HG03565 (cell line): ENCODE measurements around the gene GRM5.
"Not testable (repeated sequence)": the region's sequence is repeated elsewhere in the genome, so short reads cannot be mapped to it uniquely, and the experiment has no call there.

Source experiments
- ATAC-seq: cut with Tn5 transposase; IDR thresholded peaks from one replicate; pipeline ENCODE4 v1.9.1; 2021; ENCODE audit warnings: mild to moderate bottlenecking, moderate library complexity; ENCODE audit not compliant: unreplicated experiment

The GRM5 gene

DNA sequence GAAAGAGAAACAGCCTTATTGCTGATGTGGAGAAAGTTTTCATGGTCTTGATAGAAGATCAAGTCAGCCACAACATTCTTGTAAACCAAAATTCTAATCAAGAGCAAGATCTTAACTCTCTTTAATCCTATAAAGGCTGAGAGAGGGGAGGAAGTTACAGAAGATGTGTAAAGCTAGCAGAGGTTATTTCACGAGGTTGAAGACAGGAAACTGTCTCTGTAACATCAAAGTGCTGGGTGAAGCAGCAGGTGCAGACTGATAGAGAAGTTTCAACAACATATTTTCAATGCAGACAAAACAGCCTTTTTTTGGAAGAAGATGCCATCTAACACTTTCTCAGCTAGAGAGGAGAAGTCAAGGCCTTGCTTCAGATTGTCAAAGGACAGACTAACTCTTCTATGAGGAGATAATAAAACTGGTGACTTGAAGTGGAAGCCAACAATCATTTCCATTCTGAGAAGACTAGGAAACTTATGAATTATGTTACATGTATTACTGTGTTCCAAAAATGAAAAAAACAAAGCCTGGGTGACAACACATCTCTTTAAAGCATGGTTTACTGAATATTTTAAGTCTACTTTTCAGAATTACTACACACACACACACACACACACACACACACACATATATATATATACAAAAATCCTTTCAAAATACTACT is 221.9 kb downstream of the GRM5 start:
- ATAC-seq = peak; percentile 62

- ATAC-seq = not testable (repeated sequence)
Measured at GRCh38 chr11:88838139-88838538, 227.6 kb downstream of the GRM5 start.

- ATAC-seq = not testable (repeated sequence)
Measured at GRCh38 chr11:88835709-88836108, 230.1 kb downstream of the GRM5 start.

GRCh38 chr11:88831303-88831890 is 234.4 kb downstream of the GRM5 start:
- ATAC-seq = no peak

GRCh38 chr11:88827018-88827676 is 238.6 kb downstream of the GRM5 start:
- no peak for ATAC-seq

DNA sequence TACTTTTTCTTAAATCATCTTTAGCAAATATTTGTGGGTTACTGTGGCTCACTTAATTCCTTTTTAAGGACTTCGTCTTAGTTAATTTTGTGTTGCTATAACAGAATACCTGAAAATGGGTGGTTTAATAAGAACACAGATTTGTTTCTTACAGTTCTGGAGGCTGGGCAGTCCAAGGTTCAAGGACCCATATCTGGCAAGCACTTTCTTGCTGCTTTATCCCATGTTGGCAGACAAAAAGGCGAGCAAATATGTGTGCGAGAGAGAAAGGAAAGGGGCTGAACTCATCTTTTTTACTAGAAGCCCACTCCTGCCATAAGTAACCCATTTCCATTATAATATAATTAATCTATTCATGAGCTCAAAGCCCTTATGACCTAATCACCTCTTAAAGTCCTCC is 246.2 kb downstream of the GRM5 start:
- no peak for ATAC-seq

DNA sequence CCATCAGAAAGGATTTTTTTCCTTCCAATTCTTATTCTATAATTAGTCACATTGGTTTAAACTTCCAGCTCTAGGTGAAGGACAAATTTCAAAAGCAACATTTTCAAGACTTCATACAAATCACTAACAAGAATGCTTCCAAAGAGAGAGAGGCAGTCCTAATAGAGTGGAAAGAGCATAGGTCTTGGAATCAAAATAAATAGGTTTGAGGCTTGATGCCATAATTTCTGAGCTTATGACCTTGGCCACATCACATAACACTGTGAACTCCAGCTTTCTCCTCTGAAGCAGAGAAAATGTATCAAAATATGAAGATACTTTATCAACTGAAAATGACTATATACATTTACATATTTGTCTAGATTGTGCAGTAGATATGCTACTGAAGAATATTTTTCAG is 246.8 kb downstream of the GRM5 start:
- no peak for ATAC-seq

GRCh38 chr11:88815505-88815904 is 250.3 kb downstream of the GRM5 start:
- no peak for ATAC-seq

DNA sequence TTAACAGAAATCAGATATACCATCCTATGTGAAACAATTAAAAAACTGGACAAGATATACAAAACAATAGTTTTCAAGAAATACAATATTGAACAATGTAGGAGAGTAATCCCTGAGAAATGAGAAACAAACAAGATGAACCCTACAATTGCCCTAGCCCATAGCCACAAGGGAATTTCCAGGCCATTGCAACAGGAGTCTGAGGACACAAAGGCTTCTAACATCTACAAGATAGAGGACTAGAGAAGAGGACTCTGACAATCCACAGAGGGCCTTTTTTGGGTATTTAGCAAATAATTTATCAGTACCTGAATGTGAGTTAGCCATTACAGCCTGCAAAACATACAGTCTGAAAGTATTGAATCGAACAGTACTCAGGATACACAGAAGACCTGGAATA is 251.7 kb downstream of the GRM5 start:
- ATAC-seq = peak; percentile 27

DNA sequence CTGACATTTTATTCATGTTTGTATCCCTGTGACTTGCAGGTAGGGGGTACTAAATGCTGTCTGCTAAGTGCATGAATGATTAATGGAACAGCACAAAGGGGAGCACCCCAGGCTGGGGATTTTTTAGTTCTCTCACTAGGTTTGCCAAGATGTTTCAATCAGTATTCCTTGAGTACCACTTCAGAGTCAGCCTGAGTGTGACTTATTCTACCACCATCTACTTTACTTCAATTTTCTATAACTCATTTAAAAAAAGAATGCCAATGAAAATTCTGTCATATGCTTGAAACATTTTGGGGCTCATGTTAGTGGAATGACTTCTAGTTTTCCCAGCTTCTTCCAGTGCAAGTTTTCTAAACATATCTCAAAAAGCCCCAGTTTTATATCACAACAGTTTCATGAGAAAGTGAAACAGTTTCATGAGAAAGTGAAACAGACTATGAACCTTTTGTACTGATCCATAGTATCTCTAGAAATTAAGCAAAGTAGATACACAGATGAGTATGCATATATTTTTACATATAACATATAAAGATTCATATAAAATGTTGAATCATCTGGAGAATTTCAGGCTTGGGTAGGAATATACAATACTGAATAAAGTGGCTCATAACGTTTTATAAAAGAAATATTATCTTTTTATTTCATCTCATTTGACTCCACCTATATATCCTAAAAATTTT is 252.4 kb downstream of the GRM5 start:
- peak; percentile 91 for ATAC-seq

GRCh38 chr11:88810420-88811097 is 255.2 kb downstream of the GRM5 start:
- no peak for ATAC-seq

- ATAC-seq = no peak
Measured at GRCh38 chr11:88809126-88809525, 256.7 kb downstream of the GRM5 start.

- peak; percentile 35 for ATAC-seq
Measured at GRCh38 chr11:88807349-88807748, 258.4 kb downstream of the GRM5 start.

GRCh38 chr11:88806410-88806809 is 259.4 kb downstream of the GRM5 start:
- peak; percentile 38 for ATAC-seq

DNA sequence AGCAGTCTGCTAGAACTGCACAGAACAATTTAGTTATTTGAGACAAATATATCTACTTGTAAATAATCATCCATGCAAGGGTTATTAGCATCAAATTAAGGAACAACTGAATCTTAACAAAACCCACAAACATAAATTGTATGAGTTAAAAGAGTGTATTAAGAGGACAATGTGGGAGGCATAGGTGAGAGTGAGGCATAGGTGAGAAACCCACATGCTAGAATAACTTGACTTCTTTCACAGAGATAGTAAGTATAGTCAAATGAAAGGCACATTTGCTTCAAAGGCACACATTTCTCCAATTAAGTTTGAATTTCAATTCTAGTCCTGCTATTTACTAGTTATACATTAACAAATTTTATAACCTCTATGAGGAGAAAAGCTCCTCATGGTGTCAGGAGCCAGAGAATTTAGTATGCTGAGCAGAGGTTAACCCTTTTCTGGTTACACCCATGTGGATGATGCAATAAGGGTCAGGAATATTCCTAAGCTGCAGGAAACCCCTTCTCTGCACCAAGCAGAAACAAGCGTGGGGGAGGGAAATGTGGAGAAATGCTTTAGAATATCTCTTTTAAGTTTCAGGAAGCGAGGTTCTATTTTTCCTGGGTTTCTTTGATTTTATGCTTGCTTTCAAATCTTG is 264.2 kb downstream of the GRM5 start:
- ATAC-seq = no peak

GRCh38 chr11:88799771-88800500 is 265.8 kb downstream of the GRM5 start:
- no peak for ATAC-seq

DNA sequence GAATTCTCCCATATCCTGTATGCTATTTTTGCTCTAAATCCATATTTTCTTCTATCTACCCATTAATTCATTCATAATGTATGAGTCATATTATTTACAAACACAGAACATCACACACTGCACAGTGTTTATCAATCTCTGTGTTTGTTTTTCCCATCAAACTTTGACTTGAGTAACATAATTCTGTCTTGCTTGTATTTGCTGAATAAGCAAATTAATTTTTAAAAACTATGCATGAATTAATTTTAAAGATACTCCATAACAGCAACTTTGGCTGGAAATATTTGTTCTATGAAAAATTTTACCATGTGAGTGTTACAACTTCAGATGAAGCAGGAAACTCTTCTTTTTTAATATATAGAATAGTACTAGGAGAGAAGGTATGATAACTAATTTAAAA is 275.6 kb downstream of the GRM5 start:
- no peak for ATAC-seq

GRCh38 chr11:88779577-88779976 is 286.2 kb downstream of the GRM5 start:
- no peak for ATAC-seq

GRCh38 chr11:88770475-88771079 is 295.2 kb downstream of the GRM5 start:
- ATAC-seq = no peak

- no peak for ATAC-seq
Measured at GRCh38 chr11:88744140-88744539, 321.6 kb downstream of the GRM5 start.
